GM13976 (cell line): Measurements from ENCODE around the gene RTN1.

Experiments
- DNase-seq: peaks from one replicate; pipeline ENCODE4 v3.0.0; 2012; ENCODE audit warnings: low spot score
- CTCF ChIP-seq: IDR thresholded peaks from 2 replicates; pipeline ENCODE4 v1.5.1; 2012; ENCODE audit warnings: borderline replicate concordance, mild to moderate bottlenecking; ENCODE audit not compliant: insufficient read depth; ENCODE audit errors: extremely low read depth, missing control alignments, control extremely low read depth
- in situ Hi-C: fragments of 300-500 bp; cut with MboI; formaldehyde crosslinking; loops from one replicate; pipeline ENCODE4 v1.12.0; 2022; ENCODE audit warnings: low sequenced_read_pairs, mixed read lengths, inconsistent platforms; ENCODE audit not compliant: unreplicated experiment

RTN1 gene

GRCh38 chr14:59690426-59690825 lies 180.2 kb downstream of the RTN1 start:
- in situ Hi-C loops: no loop called here
- DNase-seq: no peak
- no peak for TF ChIP-seq CTCF

GRCh38 chr14:59688224-59689170 lies 182.1 kb downstream of the RTN1 start:
- TF ChIP-seq CTCF: peak; percentile 80
- peak; percentile 39 for DNase-seq
- in situ Hi-C loops: no loop called here

- TF ChIP-seq CTCF: no peak
- in situ Hi-C loops: no loop called here
Observed at GRCh38 chr14:59687663-59688062, 182.9 kb downstream of the RTN1 start.

DNA sequence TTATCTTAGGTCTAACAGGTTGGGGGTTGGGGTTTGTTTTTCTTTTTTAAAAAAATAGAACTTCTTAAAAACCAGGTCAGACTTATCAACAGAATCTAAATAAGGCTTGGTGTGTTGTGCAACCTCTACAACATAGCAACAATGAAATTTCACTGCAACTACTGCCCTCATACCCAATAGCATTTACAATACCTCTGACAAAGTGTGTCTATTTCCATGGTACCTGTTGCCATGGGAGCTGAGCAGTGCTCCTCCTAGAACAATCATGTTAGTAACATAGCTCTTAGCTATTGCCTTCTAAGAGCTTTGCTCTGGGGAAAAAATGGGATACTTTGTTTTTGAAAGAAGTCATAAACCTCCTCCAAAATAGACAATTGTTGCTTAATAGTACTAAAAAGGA lies 190.7 kb downstream of the RTN1 start:
- TF ChIP-seq CTCF: no peak
- no peak for DNase-seq
- in situ Hi-C loops: no loop called here

More at GRCh38 chr14:59687663-59688062, 182.9 kb downstream of the RTN1 start:
- no peak for DNase-seq

DNA sequence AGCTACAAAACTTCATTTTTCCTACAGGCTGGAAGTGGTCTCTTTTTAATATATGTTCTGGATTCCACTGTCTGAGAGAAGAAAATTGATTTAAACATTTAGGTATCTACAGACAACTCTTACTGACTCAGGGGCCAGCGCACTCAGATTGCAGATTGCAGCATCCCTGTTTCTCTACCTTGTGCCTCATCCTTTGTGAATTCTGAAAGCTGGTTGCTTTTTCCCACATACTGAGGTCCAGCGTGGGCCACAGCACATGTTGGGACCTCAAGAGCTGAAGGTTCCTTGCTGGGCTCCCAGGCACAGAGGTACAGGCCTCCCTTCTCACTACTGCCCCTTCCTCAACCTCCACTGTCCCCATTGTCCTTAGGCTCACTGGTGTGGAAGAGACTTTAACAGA lies 192.2 kb downstream of the RTN1 start:
- no peak for DNase-seq
- in situ Hi-C loops: no loop called here
- TF ChIP-seq CTCF: no peak

- TF ChIP-seq CTCF: no peak
- in situ Hi-C loops: no loop called here
- DNase-seq: no peak
Observed at GRCh38 chr14:59677771-59678231, 192.8 kb downstream of the RTN1 start.
